ENCODE measurements around the gene MED12.
"Not testable (repeated sequence)": the region's sequence is repeated elsewhere in the genome, so short reads cannot be mapped to it uniquely, and the experiment has no call there.

The MED12 gene

DNA sequence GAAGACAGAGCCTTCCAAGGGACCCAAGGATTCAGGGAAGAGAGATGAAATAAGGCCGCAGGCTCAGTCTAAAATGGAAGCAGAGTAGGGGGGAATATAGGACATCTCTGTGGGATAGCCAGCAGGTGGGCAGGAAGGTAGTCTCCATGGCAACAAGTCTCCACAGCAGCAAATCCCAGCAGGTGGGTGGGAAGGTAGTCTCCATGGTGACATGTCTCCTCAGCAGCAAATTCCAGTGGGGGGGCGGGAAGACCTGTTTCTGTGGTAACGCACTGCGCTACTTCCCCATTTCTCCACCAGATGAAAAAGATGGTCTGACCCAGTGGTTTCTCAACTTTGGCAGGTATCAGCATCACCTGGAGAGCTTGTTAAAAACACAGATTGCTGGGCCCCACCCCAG lies 44.6 kb downstream of the MED12 start:
- DNase-seq (ENCODE audit: low spot score): no peak

DNA sequence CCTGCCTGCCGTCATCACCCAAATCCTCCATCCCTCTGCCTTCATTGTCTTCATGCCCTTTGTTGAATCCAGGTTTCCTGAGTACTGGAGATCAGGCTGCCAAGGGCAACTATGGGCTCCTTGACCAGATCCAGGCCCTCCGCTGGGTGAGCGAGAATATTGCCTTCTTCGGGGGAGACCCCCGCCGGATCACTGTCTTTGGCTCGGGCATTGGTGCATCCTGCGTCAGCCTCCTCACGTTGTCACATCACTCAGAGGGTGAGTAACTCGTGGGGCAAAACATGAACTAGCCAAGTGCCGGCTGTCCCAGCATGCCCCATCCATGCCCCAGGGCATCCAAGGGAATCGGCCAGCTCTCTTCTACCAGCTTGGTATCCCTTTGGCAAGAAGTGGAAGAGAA lies 45.7 kb downstream of the MED12 start:
- DNase-seq (ENCODE audit: low spot score): no peak

DNA sequence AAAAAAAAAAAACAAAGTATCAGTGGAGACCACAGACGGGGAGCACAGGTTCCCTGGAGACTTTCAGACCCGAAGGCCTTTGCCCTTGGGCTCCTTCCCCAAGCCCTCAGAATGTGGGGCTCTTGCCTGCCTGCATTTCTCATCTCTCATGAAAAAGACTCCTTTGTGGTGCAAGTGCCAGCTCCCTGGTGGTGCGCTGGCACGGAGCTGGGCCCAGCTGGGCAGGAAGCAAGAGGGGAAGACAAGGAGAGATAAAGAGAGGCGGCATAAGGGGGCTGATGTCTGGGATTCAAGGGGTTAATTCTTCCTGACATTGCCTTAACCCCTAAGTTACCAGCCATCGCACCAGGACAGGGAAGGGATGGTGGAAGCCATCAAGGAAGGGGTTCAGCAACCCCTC lies 48.1 kb downstream of the MED12 start:
- no peak for DNase-seq (ENCODE audit: low spot score)

DNA sequence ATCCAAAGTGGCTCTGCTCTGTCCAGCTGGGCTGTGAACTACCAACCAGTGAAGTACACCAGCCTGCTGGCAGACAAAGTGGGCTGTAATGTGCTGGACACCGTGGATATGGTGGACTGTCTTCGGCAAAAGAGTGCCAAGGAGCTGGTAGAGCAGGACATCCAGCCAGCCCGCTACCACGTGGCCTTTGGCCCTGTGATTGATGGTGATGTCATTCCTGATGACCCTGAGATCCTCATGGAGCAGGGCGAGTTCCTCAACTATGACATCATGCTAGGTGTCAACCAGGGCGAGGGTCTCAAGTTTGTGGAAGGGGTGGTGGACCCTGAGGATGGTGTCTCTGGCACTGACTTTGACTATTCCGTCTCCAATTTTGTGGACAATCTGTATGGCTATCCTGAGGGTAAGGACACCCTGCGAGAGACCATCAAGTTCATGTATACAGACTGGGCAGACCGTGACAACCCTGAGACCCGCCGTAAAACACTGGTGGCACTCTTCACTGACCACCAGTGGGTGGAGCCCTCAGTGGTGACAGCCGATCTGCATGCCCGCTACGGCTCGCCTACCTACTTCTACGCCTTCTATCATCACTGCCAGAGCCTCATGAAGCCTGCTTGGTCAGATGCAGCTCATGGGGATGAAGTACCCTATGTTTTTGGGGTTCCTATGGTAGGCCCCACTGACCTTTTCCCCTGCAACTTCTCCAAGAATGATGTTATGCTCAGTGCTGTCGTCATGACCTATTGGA lies 48.8 kb downstream of the MED12 start:
- DNase-seq (ENCODE audit: low spot score): no peak

DNA sequence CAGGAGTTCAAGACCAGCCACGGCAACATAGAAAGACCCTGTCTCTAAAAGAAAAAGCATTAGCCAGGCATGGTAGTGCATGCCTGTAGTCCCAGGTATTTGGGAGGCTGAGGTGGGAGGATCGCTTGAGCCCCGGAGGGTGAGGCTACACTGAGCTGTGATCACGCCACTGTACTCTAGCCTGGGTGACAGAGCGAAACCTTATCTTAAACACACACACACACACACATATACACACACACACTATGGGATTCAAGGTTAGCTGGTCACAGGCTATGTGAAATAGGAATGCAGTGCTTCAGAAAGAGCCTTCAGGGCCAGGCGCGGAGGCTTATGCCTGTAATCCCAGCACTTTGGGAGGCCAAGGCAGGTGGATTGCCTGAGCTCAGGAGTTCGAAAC lies 49.7 kb downstream of the MED12 start:
- no peak for DNase-seq (ENCODE audit: low spot score)

DNA sequence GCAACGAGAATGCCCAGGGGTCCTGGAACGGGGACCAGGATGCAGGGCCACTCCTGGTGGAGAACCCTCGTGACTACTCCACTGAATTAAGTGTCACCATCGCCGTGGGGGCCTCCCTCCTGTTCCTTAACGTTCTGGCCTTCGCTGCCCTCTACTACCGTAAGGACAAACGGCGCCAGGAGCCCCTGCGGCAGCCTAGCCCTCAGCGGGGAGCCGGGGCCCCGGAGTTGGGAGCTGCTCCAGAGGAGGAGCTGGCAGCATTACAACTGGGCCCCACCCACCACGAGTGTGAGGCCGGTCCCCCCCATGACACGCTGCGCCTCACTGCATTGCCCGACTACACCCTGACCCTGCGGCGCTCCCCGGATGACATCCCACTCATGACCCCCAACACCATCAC lies 51.2 kb downstream of the MED12 start:
- DNase-seq (ENCODE audit: low spot score): no peak

DNA sequence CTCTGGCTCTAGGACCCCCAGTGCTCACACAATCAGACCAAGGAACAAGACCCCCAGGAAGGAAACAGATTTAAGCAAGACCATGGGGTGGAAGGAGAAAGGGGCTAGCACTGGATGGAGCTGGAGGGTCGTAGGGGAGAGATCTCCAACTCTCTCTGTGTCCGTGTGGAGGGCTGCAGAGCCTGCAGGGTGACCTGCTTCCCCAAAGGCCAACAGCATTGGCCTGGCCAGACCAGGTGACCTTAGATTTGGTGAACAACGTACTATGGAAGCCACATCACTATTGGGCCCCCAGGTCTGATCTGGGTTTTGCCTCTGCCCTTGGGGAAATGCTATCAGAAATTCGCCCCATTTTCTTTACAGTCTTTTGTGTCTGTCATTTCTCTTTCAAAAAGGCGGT lies 52.3 kb downstream of the MED12 start:
- DNase-seq (ENCODE audit: low spot score): no peak

DNA sequence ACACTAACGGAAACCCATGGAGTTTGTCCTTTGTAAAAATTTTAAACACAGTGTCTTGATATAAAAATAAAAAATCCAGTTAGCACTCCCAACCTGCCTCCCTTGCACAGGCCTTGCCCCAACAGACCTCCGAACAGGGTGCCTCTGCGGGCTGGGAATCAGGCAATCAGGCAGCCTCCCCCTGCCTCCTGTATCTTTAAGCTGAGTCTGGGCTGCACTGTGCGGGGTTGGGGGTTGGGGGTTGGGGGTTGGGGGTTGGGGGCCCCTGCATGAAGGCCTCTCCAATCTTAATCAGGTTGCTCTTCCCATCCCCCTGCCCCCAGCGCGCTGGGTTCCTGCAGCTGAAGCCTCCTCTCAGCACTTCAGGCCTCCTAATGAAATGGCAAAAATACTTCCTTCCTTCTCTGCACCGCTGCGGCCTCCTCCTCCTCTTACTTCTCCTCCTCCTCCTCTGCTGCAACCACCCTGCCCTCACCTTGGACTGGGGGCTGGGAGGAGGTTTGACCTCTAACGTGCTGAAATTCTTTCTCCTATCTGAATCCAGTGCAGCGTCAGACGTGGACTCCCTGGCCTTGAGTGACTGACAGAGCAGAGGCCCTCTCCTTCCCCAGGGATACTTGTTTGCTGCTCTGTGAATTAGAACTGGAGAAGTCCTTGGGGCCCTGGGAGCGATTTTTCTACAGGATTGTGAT lies 52.9 kb downstream of the MED12 start:
- DNase-seq (ENCODE audit: low spot score): no peak

DNA sequence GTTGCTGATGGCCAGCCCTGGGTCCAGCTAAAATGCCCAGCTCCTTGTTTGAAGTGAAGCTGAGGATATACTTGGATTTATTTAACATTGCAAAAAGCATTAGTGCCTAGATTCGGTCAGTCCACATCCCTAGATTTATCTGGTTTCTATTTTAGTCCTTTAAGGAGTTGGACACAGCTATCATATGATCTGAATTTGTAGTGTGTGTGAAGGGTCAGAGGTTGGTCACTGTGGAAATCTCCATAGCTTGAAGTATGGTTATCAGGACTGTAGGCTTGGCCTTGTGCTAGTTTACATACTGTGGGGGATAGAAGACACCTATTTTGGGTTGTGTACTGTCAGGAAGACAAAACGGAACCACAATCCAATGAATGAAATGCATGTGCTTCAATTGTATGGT lies 55.0 kb downstream of the MED12 start:
- DNase-seq (ENCODE audit: low spot score): no peak

DNA sequence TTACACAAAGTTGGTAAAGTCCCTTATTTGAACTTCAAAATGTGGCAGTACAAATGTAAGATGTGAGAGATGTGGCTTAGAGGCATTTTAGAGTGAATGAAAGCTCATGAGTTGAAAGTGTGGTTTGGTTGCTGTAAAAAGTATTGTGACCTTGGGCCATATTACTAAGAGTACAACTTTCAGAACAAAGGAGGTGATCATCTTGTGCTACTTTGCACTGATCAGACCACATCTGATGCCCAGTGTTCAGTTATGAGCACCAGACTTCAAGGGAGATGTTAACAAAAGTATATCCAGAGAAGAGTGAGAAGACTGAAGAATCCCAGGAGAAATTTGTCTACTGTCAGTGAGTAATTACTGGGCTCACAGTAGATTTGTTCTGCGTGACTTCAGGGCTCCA lies 56.4 kb downstream of the MED12 start:
- no peak for DNase-seq (ENCODE audit: low spot score)

DNA sequence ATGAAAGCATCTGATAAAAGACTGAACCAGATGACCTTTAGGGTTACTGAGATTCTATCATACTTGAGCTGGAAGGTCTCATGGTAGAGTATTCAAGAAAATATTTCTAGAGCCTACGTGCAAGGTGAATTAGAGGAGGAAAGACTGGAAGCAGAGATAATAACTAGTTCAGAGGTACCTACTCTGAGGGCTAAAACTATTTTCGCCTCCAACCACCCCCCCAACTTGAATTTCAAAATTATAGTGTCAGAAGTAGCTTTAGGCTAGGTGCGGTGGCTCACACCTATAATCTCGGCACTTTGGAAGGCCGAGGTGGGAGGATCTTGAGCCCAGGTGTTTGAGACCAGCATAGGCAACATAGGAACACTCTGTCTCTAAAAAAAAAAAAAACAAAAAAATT lies 57.1 kb downstream of the MED12 start:
- DNase-seq (ENCODE audit: low spot score): no peak

DNA sequence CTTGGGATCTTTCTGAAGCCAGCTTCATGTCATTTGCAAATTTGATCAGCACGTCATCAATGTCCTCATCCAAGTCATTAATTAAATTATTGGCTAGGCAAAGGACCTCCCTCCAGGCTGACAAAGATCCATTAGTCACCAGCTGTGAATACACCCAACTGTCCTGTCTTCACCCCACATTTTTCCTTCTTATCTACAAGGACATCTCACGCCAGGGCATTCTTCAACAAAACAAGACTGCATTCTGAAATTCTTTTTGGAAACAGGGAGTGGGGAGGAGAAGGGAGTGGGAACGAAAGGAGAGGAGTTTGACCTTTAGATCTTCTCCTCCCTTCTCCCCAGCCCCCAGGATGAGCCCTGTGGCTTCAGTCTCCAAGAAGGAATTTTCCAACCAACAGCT lies 58.9 kb downstream of the MED12 start:
- no peak for DNase-seq (ENCODE audit: low spot score)

DNA sequence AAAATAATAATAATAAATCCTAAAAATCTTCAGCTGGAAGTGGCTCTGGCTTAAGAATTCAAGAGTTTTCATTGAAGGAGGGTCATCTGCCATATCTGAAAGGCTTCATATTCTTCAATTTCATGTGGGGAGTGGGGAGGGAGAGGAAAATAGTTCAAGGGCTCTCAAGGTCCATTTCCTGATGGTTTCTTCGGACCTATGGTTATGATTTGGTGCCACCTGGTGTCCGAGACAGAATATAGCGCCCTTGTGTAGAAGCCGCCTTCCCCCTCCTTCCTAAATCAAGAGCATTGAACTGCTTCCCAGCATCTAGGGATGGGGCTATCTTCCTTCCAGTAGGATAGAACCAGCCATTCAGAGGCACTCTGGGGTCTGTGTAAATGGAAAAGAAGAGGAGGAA lies 60.5 kb downstream of the MED12 start:
- peak; percentile 84 for DNase-seq (ENCODE audit: low spot score)

DNA sequence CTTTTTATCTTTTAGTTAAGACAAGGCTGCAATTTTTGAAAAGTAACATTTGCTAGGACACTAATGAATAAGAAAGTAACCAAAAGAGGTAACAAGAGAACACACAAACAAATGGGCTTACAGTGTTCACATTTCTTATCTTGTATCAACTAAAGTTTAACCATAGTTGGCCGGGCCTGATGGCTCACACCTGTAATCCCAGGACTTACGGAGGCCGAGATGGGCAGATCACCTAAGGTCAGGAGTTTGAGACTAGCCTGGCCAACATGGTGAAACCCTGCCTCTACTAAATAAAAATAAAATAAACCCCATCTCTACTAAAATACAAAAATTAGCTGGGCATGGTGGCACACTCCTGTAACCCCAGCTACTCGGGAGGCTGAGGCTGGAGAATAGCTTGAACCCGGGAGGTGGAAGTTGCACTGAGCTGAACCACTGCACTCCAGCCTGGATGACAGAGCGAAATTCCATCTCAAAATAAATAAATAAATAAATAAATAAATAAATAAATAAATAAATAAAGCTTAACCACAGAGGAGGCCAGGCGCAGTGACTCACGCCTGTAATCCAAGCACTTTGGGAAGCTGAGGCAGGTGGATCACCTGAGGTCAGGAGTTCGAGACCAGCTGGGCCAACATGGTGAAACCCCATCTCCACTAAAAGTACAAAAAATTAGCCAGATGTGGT lies 62.3 kb downstream of the MED12 start:
- not testable (repeated sequence) for DNase-seq (ENCODE audit: low spot score)

DNA sequence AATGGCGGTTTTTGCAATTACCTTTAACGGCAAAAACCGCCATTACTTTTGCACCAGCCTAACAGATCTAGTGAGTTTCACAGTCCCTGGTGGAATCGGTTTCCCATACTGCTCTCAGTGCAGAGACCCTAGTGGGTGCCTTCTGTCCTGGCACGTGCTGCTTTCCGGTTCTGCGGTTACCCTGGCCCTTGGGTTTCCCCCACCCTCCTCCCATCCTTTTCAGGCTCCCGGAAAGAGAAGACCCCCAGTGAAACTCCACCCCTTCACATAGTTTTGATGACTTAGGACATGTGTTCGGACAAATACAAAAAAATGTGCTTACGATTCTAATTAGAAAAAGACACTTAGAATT lies 63.1 kb downstream of the MED12 start:
- DNase-seq (ENCODE audit: low spot score): no peak

DNA sequence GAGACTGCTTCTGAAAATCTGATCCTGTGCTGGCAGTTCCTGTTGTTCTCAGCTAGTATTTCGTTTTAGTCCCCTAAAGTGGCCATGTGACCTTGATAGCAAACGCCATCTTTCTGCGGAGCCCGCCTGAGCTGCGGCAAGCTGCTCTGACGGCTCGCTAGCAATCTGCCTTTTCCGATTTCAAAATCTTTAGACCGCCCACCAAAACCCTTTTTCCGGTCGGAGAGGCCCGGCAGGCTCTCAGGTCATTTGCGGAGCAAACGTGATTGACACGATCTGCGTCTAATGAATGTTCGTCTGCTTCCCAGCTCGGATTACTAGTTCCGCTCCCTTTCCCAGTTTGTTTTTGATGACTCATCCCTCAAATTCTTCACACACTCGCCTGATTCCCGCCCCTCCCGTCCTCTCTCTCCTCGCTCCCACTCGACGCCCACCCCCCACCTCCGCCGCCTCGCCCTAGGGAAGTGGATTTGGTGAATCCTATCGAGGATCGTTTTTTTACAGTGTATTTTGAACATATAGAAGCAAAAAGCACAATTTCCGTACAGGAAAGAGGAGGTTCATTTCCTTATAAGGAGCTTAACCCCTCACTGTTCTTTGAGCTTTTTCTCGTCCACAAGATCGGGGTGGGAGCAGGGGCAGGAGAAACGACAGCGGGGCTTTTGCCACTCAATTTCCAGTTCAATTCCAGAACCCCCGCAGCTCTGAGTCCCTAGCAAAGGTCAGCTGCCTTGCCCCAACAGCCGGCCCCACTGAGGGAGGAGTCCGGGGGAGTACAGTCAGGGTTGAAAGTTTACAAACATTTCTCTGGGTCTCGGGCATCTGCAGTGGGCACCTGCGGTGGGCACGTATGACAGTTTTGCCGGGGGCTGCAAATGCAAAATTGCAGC lies 63.8 kb downstream of the MED12 start:
- peak; percentile 94 for DNase-seq (ENCODE audit: low spot score)

DNA sequence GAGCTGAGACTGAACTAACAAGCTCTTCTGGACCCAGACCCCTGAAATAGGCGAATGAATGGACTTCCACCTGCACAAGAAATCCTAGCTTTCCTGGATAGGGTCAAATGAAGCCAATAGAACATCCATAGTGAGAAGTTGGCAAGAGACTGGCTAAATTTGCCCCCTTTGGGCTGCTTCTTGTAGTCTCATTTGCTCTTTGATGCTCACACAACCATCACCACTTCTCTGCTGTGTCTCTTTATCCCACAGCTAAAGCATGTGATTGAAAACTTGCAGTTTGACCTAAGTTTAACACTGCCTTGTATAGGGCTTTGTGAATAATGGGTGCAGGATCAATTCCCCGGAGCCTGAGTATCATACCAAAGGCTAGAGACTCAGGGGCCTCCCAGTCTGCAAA lies 64.5 kb downstream of the MED12 start:
- no peak for DNase-seq (ENCODE audit: low spot score)

DNA sequence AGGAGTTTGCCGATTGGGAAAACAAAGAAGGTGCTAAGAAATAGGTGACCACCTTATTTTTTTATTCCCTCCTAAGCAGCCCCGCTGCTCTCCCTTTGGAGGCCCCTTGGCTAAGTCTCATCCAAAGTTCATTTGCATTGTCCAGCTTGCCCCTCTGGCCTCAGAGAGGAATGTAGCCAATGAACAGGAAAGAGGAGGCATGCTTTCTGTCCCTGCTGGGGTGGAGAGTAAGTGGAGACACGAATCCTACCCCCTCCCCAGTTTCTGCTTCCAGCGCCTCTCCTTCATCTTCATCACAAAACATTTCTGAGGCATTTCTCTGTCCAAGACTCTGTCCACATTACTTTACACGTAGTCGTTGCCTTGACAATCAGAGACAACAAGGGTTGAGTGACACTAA lies 64.9 kb downstream of the MED12 start:
- no peak for DNase-seq (ENCODE audit: low spot score)

DNA sequence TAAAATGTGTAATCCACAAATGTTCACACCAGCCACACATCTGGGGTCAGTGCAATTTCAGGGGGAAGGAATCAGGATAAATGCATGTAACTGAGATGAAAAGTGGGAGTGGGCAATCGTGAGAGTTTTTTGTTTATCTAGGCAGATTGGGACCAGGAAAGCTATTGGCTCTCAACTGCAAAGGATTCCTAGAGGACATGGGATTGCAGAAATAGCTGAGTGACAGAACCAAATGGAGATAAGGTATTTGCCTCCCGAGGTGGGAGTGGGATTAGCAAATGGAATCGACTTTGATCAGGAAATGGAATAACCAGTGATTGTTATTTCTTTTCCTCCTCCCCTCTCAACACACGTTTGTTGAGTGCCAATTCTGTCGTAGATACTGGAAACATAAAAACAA lies 65.7 kb downstream of the MED12 start:
- DNase-seq (ENCODE audit: low spot score): no peak

DNA sequence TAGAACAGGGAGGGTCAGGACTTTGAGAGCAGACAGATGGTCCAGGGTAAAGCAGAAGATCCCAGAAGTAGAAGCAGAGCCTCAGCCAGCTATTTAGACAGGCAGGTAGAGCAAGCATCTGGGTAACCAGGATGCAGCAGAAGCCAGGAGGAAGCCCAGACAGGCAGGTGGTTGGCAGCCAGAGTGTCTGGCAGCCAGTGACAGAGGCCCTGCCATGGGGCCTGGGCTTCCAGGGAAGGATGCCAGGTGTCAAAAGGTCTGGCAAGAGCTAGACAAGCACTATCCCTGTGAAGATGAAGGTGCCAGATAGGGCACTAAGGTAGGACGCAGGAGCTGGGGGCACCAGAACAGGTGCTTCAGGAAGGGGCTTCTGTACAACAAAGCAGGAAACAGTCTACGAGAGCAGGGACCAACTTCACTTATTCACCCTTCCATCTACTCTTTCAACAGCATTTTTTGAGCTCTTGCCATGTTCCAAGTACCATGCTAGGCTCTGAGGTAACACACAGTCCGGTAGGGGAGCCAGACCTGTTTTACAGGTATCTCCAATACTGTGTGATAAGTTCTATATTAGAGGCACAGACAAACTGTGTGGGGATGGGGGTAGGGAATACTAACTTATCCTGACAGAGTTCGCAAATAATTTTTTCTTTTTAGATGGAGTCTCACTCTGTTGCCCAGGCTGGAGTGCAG lies 66.6 kb downstream of the MED12 start:
- no peak for DNase-seq (ENCODE audit: low spot score)

DNA sequence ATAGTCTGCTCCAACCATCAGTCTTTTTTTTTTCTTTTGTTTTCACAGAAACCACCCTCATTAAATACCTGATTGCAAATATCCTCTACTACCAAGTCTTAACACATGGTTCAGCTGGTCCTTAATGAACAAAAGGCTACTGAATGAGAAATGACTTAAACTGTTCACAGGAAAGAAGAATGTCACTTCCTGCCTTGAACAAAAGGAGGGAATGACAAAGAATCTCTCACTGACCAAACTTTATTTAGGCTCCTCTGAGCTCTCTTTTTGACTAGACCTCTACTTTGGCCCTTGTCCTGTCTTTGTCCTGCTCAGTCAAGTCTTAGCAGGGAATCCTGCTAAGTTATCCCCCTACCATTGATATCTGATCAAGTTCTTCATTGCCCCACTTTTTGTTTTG lies 72.9 kb downstream of the MED12 start:
- DNase-seq (ENCODE audit: low spot score): no peak
